C4-2B (cell line): Measurements from ENCODE around the gene GRIK4.
A peak's percentile ranks its signal among the peaks of the same experiment; 100 is the strongest.

Experiments used
- H3K27ac ChIP-seq: fragments of 450-650 bp; 2 replicates; pipeline ENCODE4 v1.5.1; 2017
- CTCF ChIP-seq: fragments of 450-650 bp; conservative IDR thresholded peaks from 2 replicates; pipeline ENCODE4 v1.5.1; 2017; ENCODE audit warnings: mild to moderate bottlenecking
- ZFX ChIP-seq: fragments of 450-650 bp; IDR thresholded peaks from 2 replicates; pipeline ENCODE4 v1.6.1; 2017

GRIK4 gene

GRCh38 chr11:120682332-120682649 lies 170.7 kb downstream of the GRIK4 start:
- H3K27ac ChIP-seq = no peak overlapping the region
- TF ChIP-seq ZFX (no peak), CTCF (no peak)

- no peak overlapping the region for H3K27ac ChIP-seq
- no peak for TF ChIP-seq ZFX
- no peak for TF ChIP-seq CTCF
Measured at GRCh38 chr11:120682866-120683265, 171.3 kb downstream of the GRIK4 start.

- no peak overlapping the region for H3K27ac ChIP-seq
- TF ChIP-seq CTCF (no peak), ZFX (no peak)
Measured at GRCh38 chr11:120686516-120686915, 175.0 kb downstream of the GRIK4 start.

GRCh38 chr11:120688163-120688562 lies 176.6 kb downstream of the GRIK4 start:
- no peak overlapping the region for H3K27ac ChIP-seq
- TF ChIP-seq CTCF = no peak

GRCh38 chr11:120689596-120690275 lies 178.2 kb downstream of the GRIK4 start:
- no peak overlapping the region for H3K27ac ChIP-seq
- TF ChIP-seq ZFX (no peak), CTCF (no peak)

- no peak overlapping the region for H3K27ac ChIP-seq
- TF ChIP-seq CTCF (no peak), ZFX (no peak)
Measured at GRCh38 chr11:120690406-120690805, 178.9 kb downstream of the GRIK4 start.

GRCh38 chr11:120694726-120695125 lies 183.2 kb downstream of the GRIK4 start:
- TF ChIP-seq ZFX (no peak), CTCF (no peak)

More at GRCh38 chr11:120694726-120695125, 183.2 kb downstream of the GRIK4 start:
- peak overlapping the region; percentile 34 for H3K27ac ChIP-seq
